Panc1 (cell line): ENCODE data around the gene LBH. TPM values are rescaled to one million over a fixed set of nuclear protein-coding genes. Genes with fewer than 3 reads are reported as not detected.

Source experiments
- ATAC-seq: fragments of 200-7000 bp; cut with Tn5 transposase; 2 replicates; pipeline ENCODE4 v1.9.1; 2020; ENCODE audit warnings: mild to moderate bottlenecking, moderate library complexity
- BruUV-seq: library from RNA; stranded (reverse); fragments of 400-500 nt; replicated peaks from 2 replicates; lab custom pipeline; 2021; lab: Mats Ljungman, UMichigan
- CTCF ChIA-PET: fragments of 300-600 bp; sonication (Branson Sonifier 250); formaldehyde crosslinking; loops from one replicate; lab custom pipeline; 2022; ENCODE audit warnings: antibody characterized with exemption; lab: Charles Lee
- POLR2A ChIA-PET: fragments of 300-600 bp; sonication (Branson Sonifier 250); formaldehyde crosslinking; loops from one replicate; lab custom pipeline; 2022; ENCODE audit warnings: antibody characterized with exemption; lab: Charles Lee
- DNase-seq: peaks from one replicate; pipeline ENCODE4 v3.0.0-alpha.2; 2010; ENCODE audit warnings: low read depth, low spot score
- H3K27ac ChIP-seq: 2 replicates; pipeline ENCODE4 v1.5.1; 2011; ENCODE audit warnings: mild to moderate bottlenecking, low read length, inconsistent platforms
- H3K27me3 ChIP-seq: fragments of 200-500 bp; sonication (Bioruptor generic); 2 replicates; pipeline ENCODE4 v1.6.0; 2014; ENCODE audit warnings: low read length, inconsistent platforms; ENCODE audit not compliant: control insufficient read depth, insufficient read depth
- H3K36me3 ChIP-seq: fragments of 200-500 bp; sonication (Bioruptor generic); 2 replicates; pipeline ENCODE4 v1.5.1; 2014; ENCODE audit warnings: inconsistent platforms, mild to moderate bottlenecking, low read length, moderate library complexity; ENCODE audit not compliant: control insufficient read depth, insufficient read depth
- H3K4me1 ChIP-seq: 2 replicates; pipeline ENCODE4 v1.5.1; 2011; ENCODE audit warnings: inconsistent platforms, mild to moderate bottlenecking, low read length, moderate library complexity; ENCODE audit not compliant: control insufficient read depth, insufficient read depth
- H3K4me3 ChIP-seq, 2 experiments: 2 replicates each; pipeline ENCODE4 v1.5.1; 2011 to 2012; ENCODE audit warnings: low read depth in 2 of 2, low read length in 2 of 2, mild to moderate bottlenecking in 2 of 2, inconsistent platforms in 1 of 2, moderate library complexity in 1 of 2
- H3K9me3 ChIP-seq: fragments of 200-500 bp; sonication (Bioruptor generic); 2 replicates; pipeline ENCODE4 v1.5.1; 2014; ENCODE audit warnings: low read depth, mild to moderate bottlenecking, inconsistent platforms, low read length, moderate library complexity; ENCODE audit not compliant: control insufficient read depth, insufficient read depth
- POLR2AphosphoS5 ChIP-seq: IDR thresholded peaks from 2 replicates; pipeline ENCODE4 v1.6.1; 2012; ENCODE audit warnings: mild to moderate bottlenecking, low read depth, low read length, moderate library complexity
- TCF7L2 ChIP-seq: IDR thresholded peaks from 2 replicates; pipeline ENCODE4 v1.6.1; 2011; ENCODE audit warnings: mild to moderate bottlenecking, low read depth, low read length, inconsistent platforms
- in situ Hi-C: cut with HindIII; loops from 2 replicates; pipeline ENCODE4 v1.10.0; 2016; ENCODE audit warnings: low sequenced_read_pairs, low pct_unique_long_range_greater_than_20kb
- intact Hi-C: fragments of 100-400 bp; cut with micrococcal nuclease; formaldehyde crosslinking; loops from one replicate; pipeline ENCODE4 v1.10.0; 2022; ENCODE audit not compliant: unreplicated experiment
- total RNA-seq: library from RNA; stranded (reverse); gene quantifications from one replicate; pipeline ENCODE4 v1.2.1, GENCODE V29; 2021; ENCODE audit not compliant: unreplicated experiment

LBH gene
- total RNA-seq, 1 experiment from 2014 or later: 2.2 TPM

GRCh38 chr2:30308280-30308679 lies 76.9 kb downstream of the LBH start:
- intact Hi-C loops: no loop called here
- in situ Hi-C loops: no loop called here
- DNase-seq: no peak
- H3K27me3 ChIP-seq: no peaks in the 10 kb centered on the region
- no peaks in the 10 kb centered on the region for H3K4me1 ChIP-seq
- ATAC-seq: no peak
- ChIA-PET CTCF (no interaction called here), POLR2A (no interaction called here)
- TF ChIP-seq POLR2AphosphoS5: no peak
- no peak for TF ChIP-seq TCF7L2
- H3K36me3 ChIP-seq: no peaks in the 10 kb centered on the region
- no peaks in the 10 kb centered on the region for H3K9me3 ChIP-seq
- no TSS peak for BruUV-seq
- H3K4me3 ChIP-seq: no peak overlapping the region
- H3K27ac ChIP-seq: no peak overlapping the region

Other genes with a start within 250 kb of the LBH start
- 66.4 TPM for gene YPEL5, start 84.5 kb upstream of the LBH start, total RNA-seq
- gene LCLAT1, start 215.7 kb downstream of the LBH start, total RNA-seq: 36.0 TPM